NCI-H146 treated with DMSO at 0.1 percent for 48 hours (cell line): ENCODE results near the gene CHEK2.
"Not testable (repeated sequence)": the region's sequence is repeated elsewhere in the genome, so short reads cannot be mapped to it uniquely, and the experiment has no call there.

Experiments used
- DNase-seq: peaks from one replicate; lab custom pipeline; 2025; ENCODE audit not compliant: unreplicated experiment; lab: John Stamatoyannopoulos, UW

The CHEK2 gene

DNA sequence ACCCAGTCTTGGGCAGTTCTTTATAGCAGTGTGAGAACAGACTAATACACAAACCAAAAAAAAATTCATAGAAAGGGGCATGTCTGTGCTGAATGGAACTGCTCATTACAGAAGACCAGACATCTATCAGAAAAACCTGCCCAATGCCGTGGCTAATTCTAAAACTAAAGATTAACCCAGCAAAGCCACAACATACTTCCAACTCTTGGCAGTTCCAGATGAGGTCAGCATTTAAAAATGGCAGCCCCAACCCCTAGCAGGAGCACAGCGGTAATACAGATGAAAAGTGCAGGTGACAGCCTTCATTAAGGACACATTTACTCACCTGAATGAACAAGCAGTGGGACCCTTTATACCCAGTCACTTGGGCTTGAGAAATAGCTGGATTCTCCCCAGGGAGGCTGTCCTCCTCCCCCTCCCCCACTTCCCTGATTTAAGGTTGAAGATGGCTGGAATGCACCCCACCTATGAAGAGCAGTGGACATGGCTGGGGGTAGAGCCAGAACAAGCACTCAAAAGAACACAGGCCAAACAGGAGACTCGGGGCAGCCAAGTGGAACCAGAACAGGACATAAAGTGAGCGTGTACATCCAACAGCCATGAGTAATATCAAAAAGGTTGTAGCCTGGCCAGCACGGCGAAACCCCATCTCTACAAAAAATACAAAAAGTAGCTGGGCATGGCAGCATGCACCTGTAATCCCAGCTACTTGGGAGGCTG is 48.4 kb downstream of the CHEK2 start:
- not testable (repeated sequence) for DNase-seq

DNA sequence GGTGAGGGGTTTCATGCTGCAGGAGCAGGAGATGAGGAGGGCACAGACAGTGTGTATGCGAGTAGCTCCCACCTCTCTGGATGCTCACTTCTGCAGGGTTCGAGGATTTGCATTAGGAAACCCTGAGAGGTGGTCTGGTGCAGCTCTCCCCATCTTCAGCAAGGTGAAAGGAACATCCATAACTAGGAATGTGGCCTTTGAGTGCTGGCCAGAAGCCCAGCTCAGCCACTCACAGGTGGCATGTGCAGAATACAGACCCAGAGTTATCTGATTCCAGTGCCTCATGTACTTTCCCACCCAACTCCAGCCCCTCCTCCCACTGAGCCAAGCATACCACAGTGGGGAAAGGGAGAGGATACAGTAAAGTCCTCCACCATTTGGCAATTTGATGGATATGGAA is 51.8 kb downstream of the CHEK2 start:
- DNase-seq = not testable (repeated sequence)

DNA sequence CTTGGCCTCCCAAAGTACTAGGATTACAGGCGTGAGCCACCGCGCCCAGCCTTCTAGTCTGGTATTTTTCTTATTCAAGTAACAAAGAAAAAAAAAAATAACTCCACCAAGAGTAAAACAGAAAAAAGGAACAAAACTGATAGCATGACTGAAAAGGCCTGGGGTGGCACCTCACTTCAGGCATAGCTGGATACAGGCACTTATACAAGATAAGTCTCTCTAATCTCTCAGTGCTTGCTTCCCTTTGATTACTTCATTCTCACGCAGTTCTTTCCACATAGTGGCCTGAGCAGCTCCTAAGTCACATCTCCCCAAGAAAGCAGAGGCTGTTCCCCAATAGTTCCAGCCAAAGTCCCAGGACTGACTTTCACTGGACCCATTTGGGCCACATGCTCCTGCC is 58.7 kb downstream of the CHEK2 start:
- not testable (repeated sequence) for DNase-seq

DNA sequence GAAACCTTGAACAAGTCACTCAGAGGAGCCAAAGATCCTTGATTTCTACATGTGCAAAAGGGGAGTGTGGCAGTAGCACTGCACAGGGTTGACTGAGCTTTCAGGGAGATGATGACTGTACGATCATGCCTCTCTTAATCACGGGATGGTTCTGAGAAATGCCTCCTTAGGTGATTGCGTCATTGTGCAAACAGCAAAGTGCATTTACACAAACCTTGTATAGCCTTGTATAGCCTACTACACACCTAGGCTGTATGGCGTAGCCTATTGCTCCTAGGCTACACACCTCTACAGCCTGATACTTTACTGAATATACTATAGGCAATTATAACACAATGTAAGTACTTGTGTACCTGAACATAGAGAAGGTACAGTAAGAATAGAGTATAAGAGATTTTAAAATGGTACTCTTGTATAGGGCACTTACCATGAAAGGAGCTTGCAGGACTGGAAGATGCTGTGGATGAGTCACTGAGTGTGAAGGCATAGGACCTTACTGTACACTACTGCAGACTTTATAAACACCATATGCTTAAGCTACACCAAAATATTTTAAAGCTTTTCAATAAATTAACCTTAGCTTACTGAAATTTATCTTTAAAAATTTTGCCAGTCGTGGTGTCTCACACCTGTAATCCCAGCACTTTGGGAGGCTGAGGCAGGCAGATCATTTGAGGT is 60.7 kb downstream of the CHEK2 start:
- DNase-seq = not testable (repeated sequence)

DNA sequence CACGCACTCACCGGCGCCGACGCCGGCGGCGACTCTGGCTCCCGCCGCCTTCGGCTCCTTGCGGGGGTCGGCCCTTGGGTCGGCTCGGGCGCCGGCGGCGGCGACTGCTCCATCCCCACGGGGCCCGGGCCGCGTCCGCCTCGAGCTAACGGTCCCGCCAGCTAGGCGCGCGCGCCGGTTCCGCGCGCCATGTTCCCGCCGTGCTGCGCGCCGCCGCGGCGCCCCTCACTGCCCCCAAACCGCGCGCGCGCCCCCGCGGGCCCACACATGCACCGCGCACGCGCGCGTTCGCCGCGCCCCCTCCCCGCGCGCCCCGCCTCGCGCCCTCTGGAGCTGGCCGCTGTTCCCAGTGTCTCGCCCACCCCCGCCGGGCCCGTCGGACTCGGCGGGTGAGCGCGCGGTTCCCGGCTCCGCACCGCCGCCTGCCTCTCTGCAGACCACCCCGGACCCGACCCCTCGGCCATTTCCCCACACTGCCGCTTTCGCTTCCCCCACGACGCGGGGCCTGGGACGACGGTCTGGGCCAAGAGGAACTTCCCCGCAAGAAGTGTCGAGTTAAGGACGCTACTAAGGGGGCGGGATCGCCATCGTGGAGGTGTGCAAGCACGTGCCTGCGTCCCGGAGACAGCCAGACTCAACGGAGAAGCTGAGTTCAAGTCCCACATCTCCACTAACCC is 61.9 kb downstream of the CHEK2 start, which contains the start of gene TTC28:
TTC28 (minus strand) TSS at position 230 of the 677 bp plus-strand sequence; CDS start at position 113, 117 bp downstream.
- not testable (repeated sequence) for DNase-seq

DNA sequence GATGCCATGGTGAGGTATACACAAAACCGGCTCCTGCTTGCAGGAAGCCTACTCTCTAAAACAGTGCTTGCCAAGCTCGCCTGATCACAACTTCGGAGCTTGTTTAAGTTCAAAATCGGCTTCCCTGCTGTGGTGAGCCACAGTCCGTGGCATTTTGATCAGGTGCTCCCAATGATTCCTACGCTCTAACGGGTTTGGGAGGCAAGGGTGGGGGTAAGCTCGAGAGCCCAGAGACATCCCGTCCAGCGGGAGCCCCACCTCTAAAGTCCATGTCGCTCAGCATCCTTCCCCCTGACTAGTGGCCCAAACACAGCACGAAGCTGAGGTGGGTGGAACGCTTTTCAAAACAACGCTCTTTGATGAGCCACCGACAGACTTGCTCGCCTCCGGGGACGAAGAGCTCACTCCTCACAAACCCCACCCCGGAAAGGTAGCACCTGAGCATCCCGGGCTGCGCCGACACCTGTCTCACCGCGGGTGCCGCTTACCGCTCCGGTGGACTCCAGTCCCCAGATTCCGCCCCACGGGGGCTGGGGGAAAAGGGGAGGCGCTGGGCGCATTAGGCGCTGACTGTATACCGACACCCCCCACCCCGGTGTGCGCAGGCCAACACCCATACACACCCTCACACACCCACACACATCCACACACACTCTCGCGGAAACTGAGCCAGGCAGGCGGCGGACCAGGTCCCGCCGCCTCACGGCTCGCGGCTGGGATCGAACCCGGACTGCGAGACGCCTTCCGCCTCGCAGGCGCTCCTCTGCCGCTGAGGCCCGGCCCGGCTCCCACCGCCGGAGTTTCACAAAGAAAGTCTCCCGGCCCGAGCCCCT is 62.6 kb downstream of the CHEK2 start:
- DNase-seq = not testable (repeated sequence)

DNA sequence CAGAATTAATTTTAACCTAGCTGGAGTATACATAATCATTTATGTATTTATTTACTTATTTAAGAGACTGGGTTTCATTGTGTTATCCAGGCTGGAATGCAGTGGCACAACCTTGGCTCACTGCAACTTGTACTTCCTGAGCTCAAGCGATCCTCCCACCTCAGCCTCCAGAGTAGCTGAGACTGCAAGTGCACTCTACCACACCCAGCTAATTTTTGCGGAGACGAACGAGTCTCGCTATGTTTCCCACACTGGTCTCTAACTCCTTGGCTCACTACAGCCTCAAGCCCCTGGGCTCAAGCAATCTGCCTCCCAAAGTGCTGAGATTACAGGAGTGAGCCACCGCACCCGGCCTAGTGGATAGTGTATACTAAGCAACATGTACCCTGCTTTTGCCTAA is 63.5 kb downstream of the CHEK2 start:
- DNase-seq = not testable (repeated sequence)

DNA sequence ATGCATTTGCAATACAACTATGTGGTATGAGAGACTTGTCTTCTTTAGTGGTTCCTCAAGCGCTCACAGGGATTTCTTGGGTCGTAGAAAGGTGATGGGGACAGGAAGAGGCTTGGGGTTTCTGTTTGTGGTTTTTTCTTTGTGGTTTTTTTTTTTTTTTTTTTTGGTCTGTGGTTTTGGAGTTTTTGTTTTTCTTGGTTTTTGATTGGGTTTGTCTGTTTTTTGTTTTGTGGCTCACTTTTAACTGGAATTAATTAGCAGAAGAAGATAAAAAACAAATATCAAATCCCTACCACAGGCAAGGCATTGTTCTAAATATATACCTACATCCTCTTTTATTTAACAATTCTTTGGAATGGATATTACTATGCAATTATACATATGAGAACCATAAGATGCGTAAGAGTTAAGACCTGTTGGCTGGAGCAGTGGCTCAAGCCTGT is 67.5 kb downstream of the CHEK2 start:
- no peak for DNase-seq

DNA sequence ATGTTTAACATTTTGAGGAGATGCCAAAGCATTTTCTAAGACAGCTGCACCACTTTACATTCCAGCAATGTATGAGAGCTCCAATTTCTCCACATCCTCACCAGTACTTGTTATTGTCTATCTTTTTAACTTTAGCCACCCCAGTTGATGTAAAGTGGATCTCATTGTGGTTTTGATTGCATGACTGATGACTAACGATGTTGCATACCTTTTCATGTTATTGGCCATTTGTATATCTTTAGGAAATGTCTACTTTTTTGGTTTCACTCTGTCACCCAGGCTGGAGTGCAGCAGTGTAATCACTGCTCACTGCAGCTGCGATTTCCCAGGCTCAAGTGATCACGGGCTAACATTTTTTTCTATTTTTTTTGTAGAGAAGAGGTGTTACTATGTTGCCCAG is 70.9 kb downstream of the CHEK2 start:
- DNase-seq = no peak

DNA sequence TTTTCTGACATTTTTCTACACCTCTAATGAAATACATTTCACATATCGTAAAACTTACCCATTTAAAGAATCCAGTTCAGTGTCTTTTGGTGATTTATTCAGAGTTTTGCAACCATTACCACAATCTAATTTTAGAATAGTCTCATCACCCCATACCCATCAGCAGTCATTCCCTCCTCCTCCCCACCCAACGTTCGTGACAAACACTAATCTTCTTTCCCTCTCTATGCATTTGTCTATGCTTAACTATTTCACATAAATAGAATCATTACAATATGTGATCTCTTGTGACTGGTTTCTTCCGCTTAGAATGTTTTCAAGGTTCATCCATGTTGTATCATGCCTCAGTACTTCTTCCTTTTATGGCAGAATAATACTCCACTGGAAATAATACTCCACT is 71.5 kb downstream of the CHEK2 start:
- DNase-seq = no peak

DNA sequence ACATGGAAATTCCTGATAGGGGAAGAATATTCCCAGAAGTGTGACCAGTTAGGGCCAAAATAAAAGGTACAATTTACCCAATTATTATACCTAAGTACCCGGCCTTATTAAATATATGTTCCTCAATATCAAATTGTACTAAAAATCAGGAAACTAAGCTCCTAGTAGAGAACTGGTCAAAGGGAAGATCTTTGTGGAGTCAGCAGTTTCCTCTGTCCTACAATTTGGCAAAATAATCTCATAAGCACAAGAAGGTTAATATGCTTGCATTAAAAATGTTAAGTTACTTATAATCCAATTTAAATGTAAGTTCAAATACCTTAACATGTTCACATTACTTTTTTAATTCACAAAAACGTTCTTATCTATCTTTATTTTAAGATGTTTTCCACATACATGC is 72.2 kb downstream of the CHEK2 start:
- no peak for DNase-seq

DNA sequence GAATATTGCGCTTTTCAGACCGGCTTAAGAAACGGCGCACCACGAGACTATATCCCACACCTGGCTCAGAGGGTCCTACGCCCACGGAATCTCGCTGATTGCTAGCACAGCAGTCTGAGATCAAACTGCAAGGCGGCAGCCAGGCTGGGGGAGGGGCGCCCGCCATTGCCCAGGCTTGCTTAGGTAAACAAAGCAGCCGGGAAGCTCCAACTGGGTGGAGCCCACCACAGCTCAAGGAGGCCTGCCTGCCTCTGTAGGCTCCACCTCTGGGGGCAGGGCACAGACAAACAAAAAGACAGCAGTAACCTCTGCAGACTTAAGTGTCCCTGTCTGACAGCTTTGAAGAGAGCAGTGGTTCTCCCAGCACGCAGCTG is 78.1 kb downstream of the CHEK2 start:
- DNase-seq = not testable (repeated sequence)

DNA sequence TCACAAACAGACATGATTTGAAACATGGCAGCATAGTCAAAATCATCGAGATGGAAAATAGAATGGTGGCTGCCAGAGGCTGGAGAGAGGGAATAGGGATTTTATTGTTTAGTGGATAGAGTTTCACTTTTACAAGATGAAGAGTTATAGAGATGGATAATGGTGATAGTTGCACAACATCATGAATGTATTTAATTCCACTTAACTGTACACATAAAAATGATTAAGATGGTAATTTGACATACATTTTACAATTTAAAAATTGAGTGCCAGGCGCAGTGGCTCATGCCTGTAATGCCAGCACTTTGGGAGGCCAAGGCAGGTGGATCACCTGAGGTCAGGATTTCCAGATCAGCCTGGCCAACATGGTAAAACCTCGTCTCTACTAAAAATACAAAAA is 83.2 kb downstream of the CHEK2 start:
- DNase-seq = no peak

DNA sequence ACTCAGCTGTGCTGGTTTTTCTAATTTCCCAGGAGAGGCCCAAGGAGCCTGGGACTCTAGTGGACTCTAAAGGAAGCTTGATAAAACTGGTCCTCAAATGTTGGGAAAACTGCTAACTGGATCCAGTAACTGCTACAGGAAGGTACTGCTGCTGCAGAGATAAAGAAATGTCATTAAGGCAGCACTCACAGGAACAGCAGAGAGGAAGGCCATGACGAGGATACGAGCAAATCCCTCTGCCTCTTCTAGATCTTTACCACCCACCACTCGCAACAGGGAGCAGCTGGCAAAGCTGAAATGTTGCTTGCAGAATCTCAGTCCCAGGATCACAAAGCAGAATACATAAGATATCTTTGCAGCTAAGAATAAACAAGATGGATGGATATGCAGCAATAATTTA is 85.4 kb downstream of the CHEK2 start:
- DNase-seq = no peak

DNA sequence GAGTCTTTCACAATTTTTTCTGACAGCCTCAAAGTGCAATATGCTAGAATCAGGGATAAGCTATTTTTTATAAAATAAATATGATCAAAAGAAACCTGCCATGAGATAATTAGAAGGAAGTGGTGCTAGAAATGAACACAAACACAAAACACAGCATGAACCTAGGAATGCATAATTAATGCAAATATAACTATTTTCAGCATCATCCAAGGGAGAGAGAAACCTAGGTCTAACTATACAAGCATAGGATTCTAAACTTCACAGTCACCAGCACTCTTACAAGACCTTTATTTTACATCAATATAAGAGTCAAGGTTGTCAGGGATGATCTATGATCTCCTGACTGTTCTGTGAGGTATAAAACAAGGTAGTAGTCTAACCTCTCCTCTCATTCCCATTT is 91.2 kb downstream of the CHEK2 start:
- no peak for DNase-seq

DNA sequence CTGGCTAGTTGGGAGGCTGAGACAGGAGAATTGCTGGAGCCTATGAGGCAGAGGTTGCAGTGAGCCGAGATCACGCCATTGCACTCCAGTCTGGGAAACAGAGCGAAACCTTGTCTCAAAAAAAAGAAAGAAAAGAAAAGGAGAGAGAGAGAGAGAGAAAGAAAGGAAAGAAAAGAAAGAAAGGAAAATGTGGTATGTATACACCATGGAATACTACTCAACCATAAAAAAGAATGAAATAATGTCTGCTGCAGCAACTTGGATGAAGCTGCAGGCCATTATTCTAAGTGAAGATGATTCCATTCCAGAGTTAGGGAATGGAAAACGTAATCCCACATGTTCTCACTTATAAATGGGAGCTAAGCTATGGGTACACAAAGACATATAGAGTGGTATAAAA is 92.8 kb downstream of the CHEK2 start:
- DNase-seq = no peak

DNA sequence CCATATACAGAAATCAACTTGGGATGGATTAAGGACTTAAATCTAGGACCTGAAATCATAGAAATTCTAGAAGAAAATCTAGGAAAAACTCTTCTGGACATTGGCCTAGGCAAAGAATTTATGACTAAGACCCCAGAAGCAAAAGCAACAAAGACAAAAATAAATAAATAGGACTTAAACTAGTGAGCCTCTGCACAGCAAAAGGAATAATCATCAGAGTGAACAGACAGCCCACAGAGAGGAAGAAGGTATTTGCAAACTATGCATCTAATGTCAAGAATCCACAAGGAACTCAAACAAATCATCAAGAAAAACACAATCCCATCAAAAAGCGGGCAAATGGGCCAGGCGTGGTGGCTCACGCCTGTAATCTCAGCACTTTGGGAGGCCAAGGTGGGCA is 94.4 kb downstream of the CHEK2 start:
- no peak for DNase-seq

DNA sequence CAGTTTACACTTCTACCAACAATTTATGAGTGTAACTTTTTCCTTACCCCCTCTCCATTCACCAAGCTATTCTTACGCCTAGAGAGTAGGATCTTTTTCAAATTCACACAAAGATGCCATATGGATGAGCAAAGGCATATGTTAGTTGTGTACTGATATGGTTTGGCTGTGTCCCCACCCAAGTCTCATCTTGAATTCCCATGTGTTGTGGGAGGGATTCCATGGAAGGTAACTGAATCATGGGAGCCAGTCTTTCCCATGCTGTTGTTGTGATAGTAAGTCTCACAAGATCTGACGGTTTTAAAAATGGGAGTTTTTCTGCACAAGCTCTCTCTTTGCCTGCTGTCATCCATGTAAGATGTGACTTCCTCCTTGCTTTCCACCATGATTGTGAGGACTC is 102.3 kb downstream of the CHEK2 start:
- DNase-seq = no peak
